GOT3 (cell line): ENCODE results near the gene TMX1.
"Not testable (repeated sequence)": the region's sequence is repeated elsewhere in the genome, so short reads cannot be mapped to it uniquely, and the experiment has no call there.

Experiments used
- DNase-seq: peaks from one replicate; lab custom pipeline; 2025; ENCODE audit warnings: mixed read lengths; lab: John Stamatoyannopoulos, UW

TMX1 gene

DNA sequence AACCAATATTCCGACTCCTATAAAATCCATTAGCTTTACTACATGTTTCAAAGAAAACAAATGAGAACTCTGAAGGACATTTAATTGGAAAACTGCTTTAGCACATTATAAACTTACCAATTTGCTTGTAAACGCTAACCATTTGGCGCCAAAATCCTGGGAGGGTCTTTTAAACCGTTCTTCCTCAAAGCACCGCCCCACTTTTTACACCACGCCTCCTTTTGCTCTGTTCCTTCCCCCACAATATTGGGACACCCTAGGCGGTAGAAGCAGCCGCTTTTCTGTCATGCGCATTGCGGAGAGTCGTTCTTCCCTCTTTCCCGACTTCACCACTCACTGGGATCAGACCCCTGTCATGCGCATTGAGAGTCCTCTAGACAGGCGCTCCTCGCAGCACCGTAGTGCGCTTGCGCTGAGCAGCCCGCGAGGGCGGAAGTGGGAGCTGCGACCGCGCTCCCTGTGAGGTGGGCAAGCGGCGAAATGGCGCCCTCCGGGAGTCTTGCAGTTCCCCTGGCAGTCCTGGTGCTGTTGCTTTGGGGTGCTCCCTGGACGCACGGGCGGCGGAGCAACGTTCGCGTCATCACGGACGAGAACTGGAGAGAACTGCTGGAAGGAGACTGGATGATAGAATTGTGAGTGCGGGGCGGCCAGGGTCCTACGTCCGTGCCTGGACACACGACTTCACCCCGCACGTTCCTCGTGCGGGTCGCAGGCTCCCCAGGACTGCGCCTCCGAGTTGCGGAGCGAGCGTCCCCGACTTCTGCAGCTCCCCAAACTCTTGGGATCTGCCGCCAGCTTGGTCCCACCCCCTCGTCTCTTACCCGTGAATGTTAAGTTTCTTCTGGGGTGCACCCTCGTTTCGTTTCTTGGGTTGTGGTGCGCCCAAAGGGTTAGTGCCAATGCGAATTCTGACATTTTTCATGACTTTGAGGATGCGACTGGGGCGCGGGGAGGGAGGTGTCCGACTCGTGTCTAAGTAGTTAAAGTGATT lies at the start of gene TMX1:
TMX1 (plus strand) TSS at position 435 of the 991 bp plus-strand sequence; CDS start at position 481, 46 bp downstream.
- DNase-seq, result peak; percentile 64

DNA sequence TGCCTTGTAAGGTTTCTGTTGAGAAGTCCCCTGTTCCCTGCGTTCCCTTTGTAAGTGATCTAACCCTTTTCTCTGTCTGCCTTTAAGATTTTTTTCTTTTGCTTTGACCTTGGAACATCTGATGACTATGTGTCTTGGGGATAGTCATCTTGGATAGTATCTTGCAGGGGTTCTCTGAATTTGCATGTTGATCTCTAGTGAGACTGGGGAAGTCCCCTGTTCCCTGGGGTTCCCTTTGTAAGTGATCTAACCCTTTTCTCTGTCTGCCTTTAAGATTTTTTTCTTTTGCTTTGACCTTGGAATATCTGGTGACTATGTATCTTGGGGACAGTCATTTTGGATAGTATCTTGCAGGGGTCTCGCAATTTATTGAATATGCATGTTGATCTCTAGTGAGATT lies 38.2 kb upstream of the TMX1 start:
- DNase-seq, result no peak

- no peak for DNase-seq
These were observed 37.0 kb upstream of the TMX1 start for GRCh38 chr14:51202914-51203665.

DNA sequence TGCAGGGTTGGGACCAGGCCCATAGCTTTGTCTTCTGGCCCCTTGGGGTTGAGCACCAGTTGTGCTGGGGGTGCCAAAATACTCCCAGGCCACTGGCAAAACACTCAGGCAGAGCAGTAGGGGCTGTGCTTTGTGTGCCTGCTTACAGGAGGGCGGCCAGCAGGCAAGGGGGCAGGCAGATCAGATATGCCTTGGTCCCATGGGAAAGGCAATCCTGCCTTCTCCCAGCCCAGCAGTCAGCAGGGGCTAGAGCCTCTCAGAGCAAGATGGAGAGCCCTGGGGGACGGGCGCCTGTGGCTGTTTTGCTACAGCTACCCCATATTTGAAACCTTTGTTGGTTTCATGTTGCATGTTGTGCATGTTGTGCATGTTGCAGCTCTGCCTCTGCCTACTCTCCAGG lies 36.2 kb upstream of the TMX1 start:
- DNase-seq, result no peak

GRCh38 chr14:51205486-51205885 lies 34.6 kb upstream of the TMX1 start:
- DNase-seq, result no peak

DNA sequence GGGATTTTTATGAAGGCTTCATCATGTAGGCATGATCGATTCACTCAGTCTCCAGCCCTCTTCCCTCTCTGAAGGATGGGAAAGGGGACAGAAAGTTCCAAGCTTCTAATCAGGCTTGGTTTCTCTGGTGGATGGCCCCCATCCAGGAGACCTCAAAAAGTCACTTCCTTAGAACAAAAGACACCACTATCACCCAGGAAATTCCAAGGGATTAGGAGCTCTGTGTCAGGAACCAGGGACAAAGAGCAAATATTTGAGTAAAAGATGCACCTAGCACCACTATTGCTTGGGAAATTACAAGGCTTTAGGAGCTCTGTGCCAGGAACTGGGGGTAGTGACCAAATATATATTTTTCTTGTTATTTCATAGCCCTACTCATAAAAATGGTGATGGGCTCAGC lies 33.6 kb upstream of the TMX1 start:
- no peak for DNase-seq

GRCh38 chr14:51207621-51208020 lies 32.4 kb upstream of the TMX1 start:
- DNase-seq, result no peak

DNA sequence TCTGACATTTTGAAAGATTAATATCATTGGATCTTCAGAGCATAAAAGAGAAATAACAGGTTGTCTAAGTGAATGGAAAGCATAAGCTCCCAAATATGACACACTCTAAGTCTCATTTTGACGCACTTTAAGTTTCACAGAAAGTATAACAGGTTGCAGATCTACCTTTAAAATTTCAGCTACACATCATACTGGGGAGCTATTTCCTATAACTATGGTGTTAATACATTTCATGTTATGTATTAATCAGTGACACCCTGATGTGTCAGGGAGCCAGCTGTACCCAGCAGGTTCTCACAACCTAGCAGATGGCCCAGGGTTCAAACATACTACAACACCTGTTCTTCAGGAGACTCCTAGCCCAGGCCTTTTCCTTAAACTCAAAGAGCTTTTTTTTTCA lies 31.1 kb upstream of the TMX1 start:
- DNase-seq, result no peak

DNA sequence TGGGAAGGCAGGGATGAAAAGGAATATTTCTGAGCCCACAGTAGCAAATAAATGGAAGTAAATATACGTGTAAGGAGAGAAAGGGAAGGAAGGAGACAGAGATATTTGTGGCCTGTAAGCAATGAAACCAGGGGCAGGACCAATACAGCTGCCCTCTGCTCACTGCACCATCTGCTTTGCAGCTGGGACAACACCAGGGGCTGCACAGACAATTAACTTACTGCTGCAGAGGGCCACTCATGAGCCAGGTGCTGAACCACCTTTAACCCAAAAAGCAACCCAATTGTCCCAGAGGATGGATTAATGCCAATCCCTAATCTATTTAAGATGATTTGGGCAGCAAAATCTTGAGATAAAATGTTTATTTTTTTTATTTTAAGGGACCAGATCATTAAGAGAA lies 30.6 kb upstream of the TMX1 start:
- no peak for DNase-seq

GRCh38 chr14:51210594-51210993 lies 29.5 kb upstream of the TMX1 start:
- DNase-seq, result no peak

DNA sequence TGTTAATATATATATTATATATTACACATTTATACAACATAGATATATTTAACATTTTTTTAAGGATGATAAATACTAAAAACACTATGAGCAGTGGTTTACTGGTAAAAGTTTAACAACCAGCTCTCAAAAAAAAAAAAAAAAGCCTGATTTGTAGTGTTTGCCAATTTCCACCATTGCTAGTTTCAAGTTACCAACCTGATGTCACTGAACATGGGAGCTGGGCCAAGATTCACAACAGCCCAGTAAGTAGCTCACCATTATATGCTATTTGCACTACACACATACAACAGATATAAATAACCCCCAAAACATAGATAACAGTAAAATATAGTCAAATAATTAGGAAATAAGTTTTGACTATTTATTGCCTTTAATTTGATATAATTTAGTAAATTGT lies 28.9 kb upstream of the TMX1 start:
- DNase-seq, result no peak

- DNase-seq, result no peak
These were observed 23.4 kb upstream of the TMX1 start for GRCh38 chr14:51216602-51217001.

GRCh38 chr14:51219473-51220448 lies 20.3 kb upstream of the TMX1 start:
- no peak for DNase-seq

- DNase-seq, result not testable (repeated sequence)
These were observed 16.6 kb upstream of the TMX1 start for GRCh38 chr14:51223463-51223862.

DNA sequence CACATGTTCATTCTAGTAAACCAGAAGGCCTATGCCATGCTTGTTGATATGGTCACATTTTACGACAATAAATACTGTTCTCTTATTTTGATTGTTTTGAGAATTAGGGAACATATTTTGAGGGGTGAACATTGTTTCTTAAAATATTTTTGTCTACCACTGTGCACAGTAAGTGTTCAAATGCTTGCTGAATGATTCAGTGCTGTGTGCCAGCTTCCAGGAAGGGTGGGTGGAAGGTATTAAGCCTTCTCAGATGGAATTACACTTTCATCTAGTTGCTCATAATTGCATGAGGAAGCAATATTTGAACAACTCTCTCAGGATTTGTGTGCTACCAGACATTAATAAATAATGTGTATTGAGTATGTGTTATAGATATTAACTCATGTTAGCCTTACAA lies 15.5 kb upstream of the TMX1 start:
- DNase-seq, result no peak

DNA sequence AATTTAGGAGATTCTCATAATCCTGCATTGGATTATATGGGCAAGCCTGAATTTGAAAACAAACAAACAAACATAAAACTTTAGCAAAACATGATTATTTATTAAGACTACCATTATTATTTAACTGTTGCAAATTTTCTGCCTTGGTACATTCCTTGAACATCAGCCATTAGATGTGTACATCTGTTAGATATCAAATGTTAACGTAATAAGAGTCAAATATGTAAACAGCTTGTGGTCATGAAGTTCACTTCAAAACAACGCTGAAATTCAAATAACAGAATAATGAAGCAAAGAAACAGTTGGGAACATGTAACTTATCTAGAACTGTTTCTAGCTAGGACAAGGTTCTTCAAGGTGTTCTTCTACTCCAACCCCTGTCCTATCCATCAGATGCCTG lies 14.3 kb upstream of the TMX1 start:
- no peak for DNase-seq

GRCh38 chr14:51228391-51228790 lies 11.7 kb upstream of the TMX1 start:
- no peak for DNase-seq

DNA sequence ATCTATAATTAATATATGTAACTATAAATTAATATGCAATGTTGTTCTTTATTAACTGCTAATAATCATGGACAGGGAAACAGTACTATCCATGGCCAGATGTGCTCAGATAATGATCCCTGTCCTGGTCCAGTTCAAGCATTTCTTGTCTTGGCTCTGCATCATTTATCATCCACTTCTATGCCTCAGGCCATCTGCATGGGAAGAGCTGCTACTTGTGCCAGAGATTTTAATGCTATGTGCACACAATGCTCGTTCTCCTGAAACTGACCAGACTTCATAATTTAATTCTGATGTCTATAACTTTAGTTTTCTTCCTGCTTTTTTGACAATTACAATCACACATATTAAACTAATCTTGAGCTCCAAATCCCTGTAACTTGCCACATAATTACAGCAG lies 11.2 kb upstream of the TMX1 start:
- DNase-seq, result no peak

- no peak for DNase-seq
These were observed 3.7 kb upstream of the TMX1 start for GRCh38 chr14:51236314-51236713.

DNA sequence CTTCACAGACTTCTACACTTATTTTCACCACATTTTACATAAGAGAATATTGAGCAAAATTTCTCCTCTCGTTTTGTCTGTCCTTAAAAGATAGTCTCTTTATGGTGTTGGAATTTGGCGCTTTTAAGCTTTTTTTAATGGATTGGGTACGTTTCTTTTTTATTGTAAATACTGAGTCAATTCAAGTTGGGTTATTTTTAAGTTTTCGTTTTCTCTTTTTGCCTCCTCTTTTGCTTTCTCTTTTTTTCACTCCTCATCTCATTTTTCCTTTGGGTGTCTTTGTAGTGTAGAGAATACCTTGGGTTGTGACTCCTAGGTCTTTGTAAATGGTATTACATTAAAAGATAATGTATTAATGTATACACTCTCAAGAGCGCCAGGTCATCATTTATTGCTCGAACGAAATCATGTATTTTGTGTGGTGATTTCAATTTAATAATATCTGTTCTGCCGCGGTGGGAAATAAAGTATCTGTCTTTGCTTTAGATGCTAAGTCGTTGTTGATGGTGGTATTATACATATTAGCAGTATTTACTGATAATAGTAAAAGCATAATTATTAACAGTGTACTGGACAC lies 845 bp downstream of the TMX1 start:
- DNase-seq, result no peak
